Fibroblast of pulmonary artery (primary cell): ENCODE results near the gene CHRNE.

Experiments
- DNase-seq: peaks from one replicate; pipeline ENCODE4 v3.0.0-alpha.2; 2010; ENCODE audit warnings: low read depth
- H3K4me3 ChIP-seq: replicated peaks from 2 replicates; pipeline ENCODE4 v1.5.1; 2011; ENCODE audit warnings: low read depth, mild to moderate bottlenecking, control low read depth, low read length, moderate library complexity
- TF ChIP-seq, protein P1 (sequence below): IDR thresholded peaks from 2 replicates; pipeline ENCODE4 v1.5.1; 2011; ENCODE audit warnings: mild to moderate bottlenecking, control low read depth, low read length, inconsistent platforms; ENCODE audit errors: missing control alignments

CHRNE gene

DNA sequence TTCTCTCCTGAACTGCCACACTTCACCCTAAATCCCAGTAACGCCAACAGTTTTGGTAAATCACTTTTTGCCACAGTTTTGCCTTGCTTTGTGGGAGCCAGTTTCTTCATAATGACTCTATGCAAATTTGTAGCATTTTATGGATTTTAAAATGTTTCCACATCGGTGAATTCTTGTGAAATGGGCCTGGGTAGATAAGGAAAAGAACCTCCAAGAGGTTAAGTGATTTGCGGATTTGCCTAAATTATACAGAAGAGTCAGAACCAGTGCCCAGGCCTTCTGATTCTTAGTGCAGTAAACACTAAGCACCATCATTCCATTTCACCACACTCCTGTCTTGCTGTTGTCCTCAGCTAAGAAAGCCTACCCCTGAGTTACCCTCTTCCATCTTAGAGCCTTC is 51.8 kb downstream of the CHRNE start:
- TF ChIP-seq, protein P1, sequence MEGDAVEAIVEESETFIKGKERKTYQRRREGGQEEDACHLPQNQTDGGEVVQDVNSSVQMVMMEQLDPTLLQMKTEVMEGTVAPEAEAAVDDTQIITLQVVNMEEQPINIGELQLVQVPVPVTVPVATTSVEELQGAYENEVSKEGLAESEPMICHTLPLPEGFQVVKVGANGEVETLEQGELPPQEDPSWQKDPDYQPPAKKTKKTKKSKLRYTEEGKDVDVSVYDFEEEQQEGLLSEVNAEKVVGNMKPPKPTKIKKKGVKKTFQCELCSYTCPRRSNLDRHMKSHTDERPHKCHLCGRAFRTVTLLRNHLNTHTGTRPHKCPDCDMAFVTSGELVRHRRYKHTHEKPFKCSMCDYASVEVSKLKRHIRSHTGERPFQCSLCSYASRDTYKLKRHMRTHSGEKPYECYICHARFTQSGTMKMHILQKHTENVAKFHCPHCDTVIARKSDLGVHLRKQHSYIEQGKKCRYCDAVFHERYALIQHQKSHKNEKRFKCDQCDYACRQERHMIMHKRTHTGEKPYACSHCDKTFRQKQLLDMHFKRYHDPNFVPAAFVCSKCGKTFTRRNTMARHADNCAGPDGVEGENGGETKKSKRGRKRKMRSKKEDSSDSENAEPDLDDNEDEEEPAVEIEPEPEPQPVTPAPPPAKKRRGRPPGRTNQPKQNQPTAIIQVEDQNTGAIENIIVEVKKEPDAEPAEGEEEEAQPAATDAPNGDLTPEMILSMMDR: no peak
- DNase-seq: no peak
- H3K4me3 ChIP-seq: no peak overlapping the region

DNA sequence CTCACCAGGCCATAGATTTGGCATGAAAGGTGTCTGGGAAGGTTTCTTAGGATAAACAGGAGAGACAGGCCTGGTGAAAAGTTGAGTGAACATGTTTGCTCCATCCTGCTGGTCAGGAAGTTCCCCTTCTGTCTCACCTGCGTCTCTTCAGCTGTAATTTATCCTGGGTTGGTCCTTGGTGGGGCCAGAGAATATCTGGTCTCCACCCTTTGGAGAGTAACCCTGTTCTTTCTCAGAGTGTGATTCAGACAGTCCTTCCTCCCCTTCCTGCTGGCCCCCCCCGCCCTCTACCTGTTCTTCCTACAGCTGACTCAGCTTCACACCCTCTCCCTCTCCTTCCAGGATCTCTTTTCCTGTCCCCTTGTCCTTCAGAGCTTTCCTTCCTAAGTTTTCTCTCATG is 52.7 kb downstream of the CHRNE start:
- H3K4me3 ChIP-seq: no peak overlapping the region
- TF ChIP-seq, protein P1: no peak
- no peak for DNase-seq

DNA sequence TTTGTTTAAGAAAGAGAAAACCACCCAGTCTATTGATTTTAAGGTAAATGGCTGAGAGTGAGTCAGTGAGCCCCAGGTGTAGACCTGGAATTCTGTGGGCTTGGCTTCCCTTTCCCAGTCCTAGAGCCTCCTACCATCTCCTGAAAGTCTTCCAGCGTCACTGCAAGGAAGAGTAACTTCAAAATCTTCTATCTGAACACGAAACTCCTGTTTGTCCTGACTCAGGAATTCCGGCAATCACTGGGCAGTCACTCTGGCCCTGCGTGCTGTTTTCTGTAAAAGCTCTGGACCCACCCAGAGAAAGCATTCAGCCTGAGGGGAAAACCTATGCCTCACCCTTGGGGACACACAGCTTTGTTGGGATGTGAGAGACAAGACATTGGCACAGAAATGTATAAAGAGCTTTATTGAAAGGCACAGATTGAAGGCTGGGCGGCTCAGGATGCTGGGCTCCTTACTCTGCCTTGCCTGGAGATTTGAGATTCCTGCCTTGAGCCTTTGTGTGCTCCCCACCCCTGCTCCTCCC is 53.8 kb downstream of the CHRNE start:
- TF ChIP-seq, protein P1: no peak
- no peak for DNase-seq
- no peak overlapping the region for H3K4me3 ChIP-seq
